ENCODE data around the gene MX1. TPM values are rescaled to one million over a fixed set of nuclear protein-coding genes. Genes with fewer than 3 reads are reported as not detected.
"Not testable (repeated sequence)": the region's sequence is repeated elsewhere in the genome, so short reads cannot be mapped to it uniquely, and the experiment has no call there.

MX1 gene
- total and polyA plus RNA-seq, 5 experiments from 2014 or later: 36.8 to 66.7 (median 61.4) TPM

DNA sequence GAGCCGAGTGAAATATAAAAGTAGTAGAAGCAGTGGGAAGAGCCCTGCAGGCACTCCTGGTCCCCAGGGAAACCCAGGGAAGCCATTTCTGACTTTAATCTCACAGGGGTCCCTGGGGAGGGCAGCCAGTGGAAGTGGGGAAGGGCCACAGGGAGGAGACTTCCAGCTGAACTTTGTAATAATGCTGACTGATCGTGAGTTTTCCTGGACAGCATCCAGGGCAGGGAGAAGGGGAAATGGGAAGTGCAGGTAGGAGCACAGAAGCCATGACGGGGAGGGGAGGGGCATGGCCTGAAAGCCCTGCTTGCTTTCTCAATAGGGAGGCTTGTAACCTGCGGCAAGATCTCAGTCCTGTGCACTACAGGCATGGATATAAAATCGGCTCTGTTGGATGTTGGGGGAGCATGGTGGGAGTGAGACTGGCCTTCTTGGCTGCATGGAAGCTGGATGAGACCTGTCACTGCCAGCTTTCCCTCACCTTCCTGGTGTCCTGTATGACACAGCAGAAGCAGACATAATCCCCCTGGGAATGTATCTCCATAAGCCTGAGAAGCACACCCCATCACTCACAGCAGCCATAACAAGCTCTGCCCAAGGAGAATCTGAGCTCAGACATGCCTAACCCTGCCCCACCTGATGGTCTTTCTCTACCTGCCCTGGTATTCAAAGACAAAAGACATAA is 15.1 kb upstream of the MX1 start:
- DNase-seq (no peak), ATAC-seq (no peak)
- peaks cover 0 to 2% (median 0%) of the 10 kb centered on the region in 5 donors for H3K27me3 Mint-ChIP-seq
- H3K4me1 Mint-ChIP-seq: peaks cover 0 to 22% (median 3%) of the 10 kb centered on the region in 4 donors
- peaks cover 51 to 55% (median 53%) of the 10 kb centered on the region in 3 donors for H3K36me3 Mint-ChIP-seq
- peaks cover 10 to 50% (median 24%) of the 10 kb centered on the region in 9 donors for H3K9me3 Mint-ChIP-seq
- POLR2A ChIA-PET: interaction anchor here (0.7 to 1.8 kb wide), 3 partner anchors 14 to 543 kb away, joined by 3 to 8 read pairs (median 5); partner anchors contain the start of genes C2CD2 and MX1
- peak overlapping the region in 4 of 10 donors; percentile 3 to 64 (median 39) for H3K27ac Mint-ChIP-seq
- no peak overlapping the region for H3K4me3 Mint-ChIP-seq

- Mint-ChIP-seq H3K4me3 (no peak overlapping the region), H3K27me3 (peaks cover 0 to 2% (median 0%) of the 10 kb centered on the region in 5 donors), H3K9me3 (peaks cover 10 to 50% (median 24%) of the 10 kb centered on the region in 9 donors), H3K36me3 (peaks cover 46 to 55% (median 47%) of the 10 kb centered on the region in 3 donors), H3K27ac (peak overlapping the region in 2 of 10 donors; percentile 51 to 64), H3K4me1 (peaks cover 0 to 22% (median 3%) of the 10 kb centered on the region in 4 donors)
- POLR2A ChIA-PET: interaction anchor here (0.7 to 1.8 kb wide), 3 partner anchors 14 to 542 kb away, joined by 3 to 8 read pairs (median 5); partner anchors contain the start of genes C2CD2 and MX1
- peak in 1 of 2 donors; percentile 62 for ATAC-seq
- DNase-seq: peak in 2 of 10 donors; percentile 19 to 22
These were observed 14.5 kb upstream of the MX1 start for GRCh38 chr21:41411449-41412089.

GRCh38 chr21:41417505-41417904 is 8.5 kb upstream of the MX1 start:
- DNase-seq, ATAC-seq, H3K27me3 Mint-ChIP-seq: not testable (repeated sequence)
- Mint-ChIP-seq H3K9me3 (peaks cover 5 to 39% (median 15%) of the 10 kb centered on the region in 9 donors), H3K4me1 (peaks cover 9 to 33% (median 15%) of the 10 kb centered on the region in 4 donors), H3K4me3 (peak overlapping the region in 1 of 10 donors; percentile 38), H3K36me3 (peaks cover 0 to 17% (median 0%) of the 10 kb centered on the region in 3 donors), H3K27ac (peak overlapping the region in 2 of 10 donors; percentile 70 to 96)
- POLR2A ChIA-PET: interaction anchor here (1.0 to 1.1 kb wide), 2 partner anchors 47 to 49 kb away, joined by 3 to 7 read pairs; no protein-coding TSS in a partner anchor

DNA sequence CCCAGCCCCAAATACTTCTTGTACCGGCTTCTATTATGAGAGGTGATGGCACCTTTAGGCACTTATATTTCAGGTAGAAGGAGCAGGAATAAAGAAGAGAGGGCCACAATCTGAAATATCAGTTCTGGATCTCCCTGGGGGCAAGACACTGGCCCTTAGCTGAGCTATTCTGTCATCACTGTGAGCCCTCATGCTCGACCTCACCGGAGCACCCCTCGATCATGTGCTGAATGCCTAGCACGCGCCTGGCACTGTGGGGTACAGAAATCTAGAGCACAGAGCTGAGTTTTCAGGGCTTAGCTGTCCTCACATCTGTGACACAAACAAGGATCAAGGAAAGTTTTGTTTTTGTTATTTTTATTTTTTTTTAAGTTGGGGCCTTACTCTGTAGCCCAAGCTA is 7.6 kb upstream of the MX1 start:
- peak overlapping the region in 9 of 10 donors; percentile 20 to 96 (median 78) for H3K27ac Mint-ChIP-seq
- H3K4me3 Mint-ChIP-seq: peak overlapping the region in 3 of 10 donors; percentile 32 to 50 (median 34)
- peaks cover 10 to 42% (median 16%) of the 10 kb centered on the region in 4 donors for H3K4me1 Mint-ChIP-seq
- ATAC-seq (no peak), DNase-seq (no peak)
- peaks cover 0 to 2% (median 0%) of the 10 kb centered on the region in 5 donors for H3K27me3 Mint-ChIP-seq
- H3K9me3 Mint-ChIP-seq: peaks cover 0 to 30% (median 10%) of the 10 kb centered on the region in 9 donors
- peaks cover 0 to 8% (median 0%) of the 10 kb centered on the region in 3 donors for H3K36me3 Mint-ChIP-seq
- POLR2A ChIA-PET: interaction anchor here (1.1 to 1.6 kb wide), 3 partner anchors 21 to 50 kb away, joined by 3 to 7 read pairs (median 4); no protein-coding TSS in a partner anchor

DNA sequence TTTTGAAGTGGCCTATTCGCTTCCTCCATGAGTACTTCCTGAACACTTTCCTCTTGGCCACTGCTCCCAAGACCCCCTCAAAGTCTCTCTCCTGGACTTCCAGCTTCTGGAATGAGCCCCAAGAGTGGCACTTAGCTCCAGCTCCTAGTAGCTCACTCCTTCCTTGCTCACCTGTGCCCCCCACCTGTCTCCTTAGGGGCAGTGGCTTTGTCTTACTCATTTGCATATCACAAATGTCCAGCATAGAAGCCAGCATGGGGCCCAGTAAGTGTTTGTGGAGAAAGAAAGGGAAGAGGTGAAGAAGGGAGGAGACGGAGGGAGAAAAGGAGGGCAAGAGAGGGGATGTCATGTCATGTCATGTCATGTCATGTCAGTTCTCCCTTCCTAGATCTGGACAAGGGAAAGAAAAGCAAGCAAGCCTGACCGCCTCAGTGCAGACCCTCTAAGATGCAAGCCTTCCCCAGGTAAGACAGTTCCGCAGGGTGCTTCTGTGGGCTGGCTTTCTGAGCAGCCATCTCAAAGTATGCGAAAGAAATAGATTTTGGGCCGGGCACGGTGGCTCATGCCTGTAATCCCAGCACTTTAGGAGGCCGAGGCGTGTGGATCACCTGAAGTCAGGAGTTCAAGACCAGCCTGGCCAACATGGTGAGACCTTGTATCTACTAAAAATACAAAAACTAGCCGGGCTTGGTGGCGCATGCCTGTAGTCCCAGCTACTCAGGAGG is 6.9 kb upstream of the MX1 start:
- Mint-ChIP-seq H3K9me3 (peaks cover 0 to 22% (median 5%) of the 10 kb centered on the region in 9 donors), H3K36me3 (peaks cover 0 to 3% (median 0%) of the 10 kb centered on the region in 3 donors), H3K27ac (peak overlapping the region in 9 of 10 donors; percentile 37 to 96 (median 88)), H3K4me1 (peaks cover 11 to 49% (median 20%) of the 10 kb centered on the region in 4 donors), H3K4me3 (peak overlapping the region; percentile 63 to 91 (median 89)), H3K27me3 (peaks cover 0 to 1% (median 0%) of the 10 kb centered on the region in 5 donors)
- DNase-seq (no peak), ATAC-seq (no peak)
- POLR2A ChIA-PET: interaction anchor here (1.1 to 1.6 kb wide), 2 partner anchors 20 to 49 kb away, joined by 3 to 4 read pairs; no protein-coding TSS in a partner anchor

DNA sequence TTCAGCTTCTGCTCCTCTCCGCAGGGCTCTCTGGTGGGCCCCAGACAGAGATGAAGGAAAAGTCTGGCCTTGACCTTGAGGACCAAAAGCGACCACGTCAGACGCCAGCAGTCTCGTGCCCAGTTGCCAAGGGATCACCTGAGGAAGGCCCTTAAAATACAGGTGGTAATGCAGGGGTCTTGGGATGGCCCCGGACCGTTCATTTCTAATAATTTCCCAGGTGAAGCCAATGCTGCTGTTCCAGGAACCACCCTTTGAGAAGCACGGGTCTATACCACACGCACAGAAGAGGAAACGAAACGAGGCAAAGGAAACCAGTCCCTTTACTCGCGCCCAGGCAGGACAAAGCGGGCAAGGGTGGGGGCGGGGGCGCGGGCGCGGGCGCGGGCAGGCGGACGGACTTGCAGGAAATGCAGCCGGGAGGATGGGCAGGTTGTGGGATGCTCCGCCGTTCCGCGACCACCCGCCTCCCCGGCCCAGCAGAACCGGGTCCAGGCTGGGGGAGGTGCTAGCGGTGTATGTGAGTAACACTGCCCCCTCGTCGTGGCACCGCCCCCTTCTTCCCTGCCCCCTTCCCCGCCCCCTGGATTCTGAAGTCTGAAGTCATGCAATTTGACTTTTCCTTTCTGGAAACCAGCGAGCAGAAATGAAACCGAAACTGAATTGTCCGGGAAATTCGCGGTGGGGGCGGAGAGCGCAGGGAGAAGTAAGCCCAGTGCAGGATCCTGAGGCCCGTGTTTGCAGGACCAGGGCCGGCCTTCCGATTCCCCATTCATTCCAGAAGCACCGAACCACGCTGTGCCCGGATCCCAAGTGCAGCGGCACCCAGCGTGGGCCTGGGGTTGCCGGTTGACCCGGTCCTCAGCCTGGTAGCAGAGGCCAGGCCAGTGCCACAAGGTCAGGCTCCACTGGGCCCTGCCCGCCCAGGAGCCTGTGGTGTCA is 5.8 kb upstream of the MX1 start:
- no peaks in the 10 kb centered on the region for H3K27me3 Mint-ChIP-seq
- ATAC-seq: peak; percentile 79 to 82
- peaks cover 0 to 12% (median 0%) of the 10 kb centered on the region in 9 donors for H3K9me3 Mint-ChIP-seq
- no peaks in the 10 kb centered on the region for H3K36me3 Mint-ChIP-seq
- H3K27ac Mint-ChIP-seq: peak overlapping the region; percentile 79 to 97 (median 91)
- peak overlapping the region; percentile 77 to 91 (median 89) for H3K4me3 Mint-ChIP-seq
- H3K4me1 Mint-ChIP-seq: peaks cover 11 to 60% (median 23%) of the 10 kb centered on the region in 4 donors
- DNase-seq: peak in 9 of 10 donors; percentile 24 to 69 (median 40)
- POLR2A ChIA-PET: interaction anchor here (1.6 kb wide), 1 partner anchor 50 kb away, joined by 4 read pairs; no protein-coding TSS in a partner anchor

DNA sequence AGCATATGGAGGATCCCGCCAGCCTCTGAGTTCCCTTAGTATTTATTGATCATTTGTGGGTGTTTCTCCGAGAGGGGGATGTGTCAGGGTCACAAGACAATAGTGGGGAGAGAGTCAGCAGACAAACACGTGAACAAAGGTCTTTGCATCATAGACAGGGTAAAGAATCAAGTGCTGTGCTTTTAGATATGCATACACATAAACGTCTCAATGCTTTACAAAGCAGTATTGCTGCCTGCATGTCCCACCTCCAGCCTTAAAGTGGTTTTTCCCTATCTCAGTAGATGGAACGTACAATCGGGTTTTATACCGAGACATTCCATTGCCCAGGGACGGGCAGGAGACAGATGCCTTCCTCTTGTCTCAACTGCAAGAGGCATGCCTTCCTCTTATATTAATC is 5.0 kb upstream of the MX1 start:
- DNase-seq, POLR2A ChIA-PET: not testable (repeated sequence)

GRCh38 chr21:41422546-41423304 is 3.3 kb upstream of the MX1 start:
- Mint-ChIP-seq H3K36me3 (no peaks in the 10 kb centered on the region), H3K4me3 (peak overlapping the region in 2 of 10 donors; percentile 1 to 7), H3K9me3 (peaks cover 0 to 3% (median 0%) of the 10 kb centered on the region in 9 donors), H3K4me1 (peaks cover 15 to 76% (median 42%) of the 10 kb centered on the region in 4 donors), H3K27ac (peak overlapping the region in 6 of 10 donors; percentile 39 to 96 (median 68)), H3K27me3 (no peaks in the 10 kb centered on the region)
- no peak for ATAC-seq
- DNase-seq: no peak
- POLR2A ChIA-PET: interaction anchor here (0.6 to 6.7 kb wide), 2 partner anchors 54 to 61 kb away, joined by 3 to 61 read pairs; partner anchors contain the start of gene MX2

More for the DNA sequence above, 5.0 kb upstream of the MX1 start:
- Mint-ChIP-seq H3K4me1 (peaks cover 14 to 66% (median 28%) of the 10 kb centered on the region in 4 donors), H3K27ac (peak overlapping the region; percentile 67 to 97 (median 90)), H3K4me3 (peak overlapping the region; percentile 77 to 91 (median 89))
- not testable (repeated sequence) for H3K9me3 Mint-ChIP-seq, H3K27me3 Mint-ChIP-seq, H3K36me3 Mint-ChIP-seq, ATAC-seq

DNA sequence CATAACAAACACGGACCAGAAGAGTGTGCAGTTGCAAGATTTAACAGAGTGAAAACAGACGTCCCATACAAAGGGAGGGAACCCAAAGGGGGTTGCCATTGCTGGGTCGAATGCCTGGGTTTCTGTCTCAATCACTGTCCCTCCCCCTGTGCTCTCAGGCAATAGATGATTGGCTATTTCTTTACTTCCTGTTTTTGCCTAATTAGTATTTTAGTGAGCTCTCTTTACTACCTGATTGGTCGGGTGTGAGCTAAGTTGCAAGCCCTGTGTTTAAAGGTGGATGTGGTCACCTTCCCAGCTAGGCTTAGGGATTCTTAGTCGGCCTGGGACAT is 2.8 kb upstream of the MX1 start:
- Mint-ChIP-seq H3K4me1 (peaks cover 14 to 81% (median 45%) of the 10 kb centered on the region in 4 donors), H3K27ac (peak overlapping the region in 5 of 10 donors; percentile 40 to 96 (median 83)), H3K4me3 (peak overlapping the region in 2 of 10 donors; percentile 16 to 64)
- not testable (repeated sequence) for H3K9me3 Mint-ChIP-seq, H3K36me3 Mint-ChIP-seq, H3K27me3 Mint-ChIP-seq, ATAC-seq, DNase-seq
- POLR2A ChIA-PET: interaction anchor here (0.6 to 6.7 kb wide), 2 partner anchors 54 to 61 kb away, joined by 3 to 61 read pairs; partner anchors contain the start of gene MX2

DNA sequence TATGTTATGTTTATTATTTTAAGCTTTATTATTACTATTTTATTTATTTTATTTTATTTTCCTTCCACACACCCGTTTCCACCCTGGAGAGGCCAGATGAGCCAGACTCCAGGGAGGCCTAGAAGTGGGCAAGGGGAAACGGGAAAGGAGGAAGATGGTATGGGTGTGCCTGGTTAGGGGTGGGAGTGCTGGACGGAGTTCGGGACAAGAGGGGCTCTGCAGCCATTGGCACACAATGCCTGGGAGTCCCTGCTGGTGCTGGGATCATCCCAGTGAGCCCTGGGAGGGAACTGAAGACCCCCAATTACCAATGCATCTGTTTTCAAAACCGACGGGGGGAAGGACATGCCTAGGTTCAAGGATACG is 468 bp upstream of the MX1 start:
- peaks cover 16 to 86% (median 45%) of the 10 kb centered on the region in 4 donors for H3K4me1 Mint-ChIP-seq
- H3K4me3 Mint-ChIP-seq: peak overlapping the region; percentile 93 to 98 (median 96)
- no peak for ATAC-seq
- no peaks in the 10 kb centered on the region for H3K27me3 Mint-ChIP-seq
- POLR2A ChIA-PET: interaction anchor here (1.0 to 6.7 kb wide), 5 partner anchors 14 to 142 kb away, joined by 3 to 61 read pairs (median 8); partner anchors contain the start of gene MX2
- no peaks in the 10 kb centered on the region for H3K9me3 Mint-ChIP-seq
- no peak for DNase-seq
- peaks cover 4 to 22% (median 9%) of the 10 kb centered on the region in 3 donors for H3K36me3 Mint-ChIP-seq
- peak overlapping the region; percentile 91 to 99 (median 96) for H3K27ac Mint-ChIP-seq

Data from naive thymus-derived CD8-positive, alpha-beta T cell (primary cell).